ENCODE data around the gene ETFB. TPM values are rescaled to one million over a fixed set of nuclear protein-coding genes. Genes with fewer than 3 reads are reported as not detected.

The ETFB gene
- polyA plus RNA-seq, 1 donor: 50.3 TPM

- DNase-seq: no peak
Measured at GRCh38 chr19:51372649-51373504, 6.7 kb upstream of the ETFB start, which contains the start of gene NKG7. TSS of gene NKG7 (minus strand) at chr19:51372654. CDS start at chr19:51372535, 119 bp downstream.

GRCh38 chr19:51372021-51372648 lies 5.9 kb upstream of the ETFB start:
- DNase-seq: no peak

GRCh38 chr19:51371186-51371690 lies 5.0 kb upstream of the ETFB start:
- no peak for DNase-seq

GRCh38 chr19:51370230-51370629 lies 4.0 kb upstream of the ETFB start:
- DNase-seq: no peak

GRCh38 chr19:51368366-51369282 lies 2.4 kb upstream of the ETFB start, which contains the start of gene CLDND2:
TSS of gene CLDND2 (minus strand) at chr19:51369003. CDS start at chr19:51368577, 426 bp downstream.
- DNase-seq: peak; percentile 19

GRCh38 chr19:51367565-51368365 lies 1.6 kb upstream of the ETFB start:
- peak; percentile 98 for DNase-seq

- no peak for DNase-seq
Measured at GRCh38 chr19:51367255-51367564, 1.0 kb upstream of the ETFB start.

- DNase-seq: peak; percentile 97
Measured at GRCh38 chr19:51366389-51367254, 434 bp upstream of the ETFB start.

GRCh38 chr19:51365211-51365964 lies 800 bp downstream of the ETFB start:
- DNase-seq: no peak

- DNase-seq: no peak
Measured at GRCh38 chr19:51364200-51365106, 1.7 kb downstream of the ETFB start.

- no peak for DNase-seq
Measured at GRCh38 chr19:51361239-51361638, 4.9 kb downstream of the ETFB start.

- DNase-seq: peak; percentile 37
Measured at GRCh38 chr19:51359294-51359693, 6.9 kb downstream of the ETFB start.

GRCh38 chr19:51357952-51358351 lies 8.2 kb downstream of the ETFB start:
- no peak for DNase-seq

GRCh38 chr19:51356159-51356801 lies 9.9 kb downstream of the ETFB start:
- no peak for DNase-seq

- no peak for DNase-seq
Measured at GRCh38 chr19:51354742-51355148, 11.4 kb downstream of the ETFB start.

- no peak for DNase-seq
Measured at GRCh38 chr19:51354103-51354741, 12.0 kb downstream of the ETFB start.

GRCh38 chr19:51352783-51353360 lies 13.3 kb downstream of the ETFB start:
- DNase-seq: no peak

All from hindlimb muscle (tissue), 1 donor.